Glutamatergic neuron (in vitro differentiated cells): Measurements from ENCODE around the gene UPB1. TPM values are rescaled to one million over a fixed set of nuclear protein-coding genes. Genes with fewer than 3 reads are reported as not detected.

Experiments
- DNase-seq: peaks from one replicate; pipeline ENCODE4 v3.0.0; 2022
- H3K27ac Mint-ChIP-seq: one replicate; pipeline ENCODE4 v1.8.0; 2020; ENCODE audit warnings: mild to moderate bottlenecking, mixed read lengths, inconsistent platforms; ENCODE audit not compliant: unreplicated experiment
- H3K27me3 Mint-ChIP-seq: one replicate; pipeline ENCODE4 v1.8.0; 2020; ENCODE audit warnings: mild to moderate bottlenecking, moderate library complexity, mixed read lengths, inconsistent platforms; ENCODE audit not compliant: unreplicated experiment
- H3K36me3 Mint-ChIP-seq: one replicate; pipeline ENCODE4 v1.8.0; 2020; ENCODE audit warnings: mild to moderate bottlenecking, mixed read lengths, inconsistent platforms; ENCODE audit not compliant: unreplicated experiment
- H3K4me1 Mint-ChIP-seq: one replicate; pipeline ENCODE4 v1.8.0; 2020; ENCODE audit warnings: mild to moderate bottlenecking, low read depth, mixed read lengths, inconsistent platforms; ENCODE audit not compliant: unreplicated experiment
- H3K4me3 Mint-ChIP-seq: one replicate; pipeline ENCODE4 v1.8.0; 2020; ENCODE audit warnings: mild to moderate bottlenecking, mixed read lengths, inconsistent platforms; ENCODE audit not compliant: unreplicated experiment
- H3K9me3 Mint-ChIP-seq: one replicate; pipeline ENCODE4 v1.8.0; 2020; ENCODE audit warnings: mild to moderate bottlenecking, moderate library complexity, mixed read lengths, inconsistent platforms; ENCODE audit not compliant: unreplicated experiment
- total RNA-seq: library from RNA; stranded (reverse); fragmentation: NEBNext Ultra II Directional; extraction: Animal tissue kit (Norgen Biotek cat#: 25700); gene quantifications from one replicate; pipeline ENCODE4 v1.2.1, GENCODE V29; 2021; ENCODE audit not compliant: unreplicated experiment
- TF ChIP-seq, protein P1 (sequence below): fragments of 200-600 bp; sonication (generic); IDR thresholded peaks from one replicate; pipeline ENCODE4 v1.5.0; 2021; ENCODE audit not compliant: partially characterized antibody, unreplicated experiment

The UPB1 gene
- total RNA-seq, 1 donor from 2014 or later, result 0.37 TPM

DNA sequence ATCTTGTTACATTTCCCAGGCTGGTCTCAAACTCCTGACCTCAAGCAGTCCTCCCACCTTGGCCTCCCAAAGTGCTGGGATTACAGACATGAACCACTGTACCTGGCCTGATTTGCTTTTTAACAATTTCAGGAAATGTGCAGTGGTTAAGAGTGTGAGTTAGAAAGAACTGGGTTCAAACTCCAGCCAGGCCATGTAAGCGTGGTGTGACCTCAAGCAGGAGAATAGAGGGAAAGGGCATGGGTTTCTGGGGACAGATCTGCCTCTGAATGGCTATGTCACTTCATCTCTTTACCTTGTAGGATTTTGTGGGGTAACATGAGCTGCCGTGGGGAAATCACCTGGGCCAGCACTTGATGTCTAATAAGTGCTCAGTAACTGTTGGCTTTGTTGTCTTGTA lies 69.9 kb downstream of the UPB1 start:
- no peaks in the 10 kb centered on the region for H3K9me3 Mint-ChIP-seq
- H3K27ac Mint-ChIP-seq, result no peak overlapping the region
- H3K27me3 Mint-ChIP-seq, result no peaks in the 10 kb centered on the region
- H3K4me1 Mint-ChIP-seq, result peaks cover 4% of the 10 kb centered on the region
- no peaks in the 10 kb centered on the region for H3K36me3 Mint-ChIP-seq
- H3K4me3 Mint-ChIP-seq, result no peak overlapping the region
- TF ChIP-seq, protein P1, sequence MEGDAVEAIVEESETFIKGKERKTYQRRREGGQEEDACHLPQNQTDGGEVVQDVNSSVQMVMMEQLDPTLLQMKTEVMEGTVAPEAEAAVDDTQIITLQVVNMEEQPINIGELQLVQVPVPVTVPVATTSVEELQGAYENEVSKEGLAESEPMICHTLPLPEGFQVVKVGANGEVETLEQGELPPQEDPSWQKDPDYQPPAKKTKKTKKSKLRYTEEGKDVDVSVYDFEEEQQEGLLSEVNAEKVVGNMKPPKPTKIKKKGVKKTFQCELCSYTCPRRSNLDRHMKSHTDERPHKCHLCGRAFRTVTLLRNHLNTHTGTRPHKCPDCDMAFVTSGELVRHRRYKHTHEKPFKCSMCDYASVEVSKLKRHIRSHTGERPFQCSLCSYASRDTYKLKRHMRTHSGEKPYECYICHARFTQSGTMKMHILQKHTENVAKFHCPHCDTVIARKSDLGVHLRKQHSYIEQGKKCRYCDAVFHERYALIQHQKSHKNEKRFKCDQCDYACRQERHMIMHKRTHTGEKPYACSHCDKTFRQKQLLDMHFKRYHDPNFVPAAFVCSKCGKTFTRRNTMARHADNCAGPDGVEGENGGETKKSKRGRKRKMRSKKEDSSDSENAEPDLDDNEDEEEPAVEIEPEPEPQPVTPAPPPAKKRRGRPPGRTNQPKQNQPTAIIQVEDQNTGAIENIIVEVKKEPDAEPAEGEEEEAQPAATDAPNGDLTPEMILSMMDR, result no peak
- DNase-seq, result no peak

DNA sequence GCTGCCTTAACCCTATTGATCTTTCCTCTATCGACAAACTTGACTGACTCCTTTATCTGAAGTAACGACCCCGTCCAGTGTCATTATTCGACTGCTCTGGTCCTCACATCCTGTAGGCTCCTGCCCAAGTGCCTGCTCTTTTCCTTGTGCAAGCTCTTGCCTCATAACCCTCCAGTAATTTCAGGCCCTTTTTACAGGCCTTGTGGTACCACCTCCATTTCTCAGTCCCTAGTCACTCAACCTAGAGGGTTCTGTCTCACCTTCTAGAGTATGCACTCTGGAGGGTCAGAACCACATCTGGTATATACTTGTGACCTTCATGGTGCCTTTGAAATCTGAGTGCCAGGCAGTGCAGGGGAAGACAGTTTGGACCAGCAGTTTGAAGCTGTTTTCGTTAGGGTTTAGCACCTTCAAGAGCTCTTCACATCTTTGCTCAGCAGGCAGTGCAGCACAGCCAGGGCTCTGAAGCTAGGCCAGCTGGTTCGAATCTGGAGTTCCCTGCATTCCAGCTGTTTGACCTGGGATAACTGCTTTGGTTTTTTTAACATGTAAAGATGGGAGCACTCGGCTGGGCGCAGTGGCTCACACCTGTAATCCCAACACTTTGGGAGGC lies 71.9 kb downstream of the UPB1 start:
- H3K4me3 Mint-ChIP-seq, result no peak overlapping the region
- no peak for DNase-seq
- H3K4me1 Mint-ChIP-seq, result peaks cover 4% of the 10 kb centered on the region
- H3K36me3 Mint-ChIP-seq, result no peaks in the 10 kb centered on the region
- no peaks in the 10 kb centered on the region for H3K9me3 Mint-ChIP-seq
- no peaks in the 10 kb centered on the region for H3K27me3 Mint-ChIP-seq
- TF ChIP-seq, protein P1, result no peak
- H3K27ac Mint-ChIP-seq, result peak overlapping the region; percentile 38

DNA sequence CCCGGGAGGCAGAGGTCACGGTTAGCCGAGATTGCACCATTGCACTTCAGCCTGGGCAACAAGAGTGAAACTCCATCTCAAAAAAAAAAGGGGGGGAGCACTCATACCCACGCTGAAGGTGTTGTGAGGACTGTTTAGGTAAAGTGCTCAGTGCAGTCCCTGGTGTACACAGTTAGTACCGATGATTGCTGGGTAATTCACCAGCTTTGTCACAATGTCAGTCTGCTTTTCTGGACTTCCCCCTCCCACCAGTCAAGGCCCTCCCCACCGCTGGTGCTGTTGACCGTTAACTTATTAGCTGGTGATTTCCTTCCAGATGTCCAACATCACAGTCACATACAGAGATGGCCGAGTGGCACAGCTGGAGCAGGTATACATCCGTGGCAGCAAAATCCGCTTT lies 72.5 kb downstream of the UPB1 start:
- peaks cover 4% of the 10 kb centered on the region for H3K4me1 Mint-ChIP-seq
- no peak for DNase-seq
- TF ChIP-seq, protein P1, result no peak
- no peak overlapping the region for H3K27ac Mint-ChIP-seq
- no peaks in the 10 kb centered on the region for H3K9me3 Mint-ChIP-seq
- H3K4me3 Mint-ChIP-seq, result no peak overlapping the region
- no peaks in the 10 kb centered on the region for H3K36me3 Mint-ChIP-seq
- no peaks in the 10 kb centered on the region for H3K27me3 Mint-ChIP-seq

DNA sequence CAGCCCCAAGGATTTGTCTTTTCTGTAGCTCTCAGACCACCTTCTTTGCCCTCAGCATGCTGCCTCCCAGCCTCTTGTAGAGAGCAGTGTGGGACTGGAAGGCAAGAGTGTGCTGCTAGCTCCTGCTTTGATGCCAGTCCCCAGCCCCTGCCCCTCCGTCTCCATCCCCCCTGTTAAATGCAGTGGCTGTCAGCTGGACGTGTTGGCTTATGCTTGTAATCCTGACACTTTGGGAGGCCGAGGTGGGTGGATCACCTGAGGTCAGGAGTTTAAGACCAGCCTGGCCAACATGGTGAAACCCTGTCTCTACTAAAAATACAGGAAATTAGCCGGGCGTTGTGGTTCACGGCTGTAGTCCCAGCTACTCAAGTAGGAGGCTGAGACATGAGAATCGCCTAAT lies 76.1 kb downstream of the UPB1 start:
- TF ChIP-seq, protein P1, result no peak
- Mint-ChIP-seq H3K4me1 (no peaks in the 10 kb centered on the region), H3K9me3 (peaks cover 2% of the 10 kb centered on the region), H3K4me3 (no peak overlapping the region), H3K36me3 (peaks cover 10% of the 10 kb centered on the region), H3K27ac (no peak overlapping the region), H3K27me3 (no peaks in the 10 kb centered on the region)
- no peak for DNase-seq

DNA sequence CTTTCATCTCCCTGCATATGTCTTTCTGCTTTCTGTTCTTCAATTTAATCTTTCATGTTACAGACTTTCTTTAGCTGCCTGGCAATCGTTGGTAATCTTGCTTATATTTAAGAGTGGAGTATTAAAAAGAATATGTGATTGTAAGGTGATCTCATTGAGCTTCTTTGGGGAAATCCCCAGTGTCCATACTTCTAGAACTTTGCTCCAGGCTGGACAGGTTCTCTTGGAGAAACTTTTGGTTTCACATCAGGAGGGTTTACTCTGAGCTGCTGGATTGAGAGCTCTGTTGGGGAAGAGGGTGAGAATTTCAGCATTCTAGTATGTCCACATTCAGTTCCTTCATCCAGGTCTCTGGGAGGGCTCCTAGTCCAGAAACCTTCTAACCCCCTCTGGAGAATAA lies 81.6 kb downstream of the UPB1 start:
- Mint-ChIP-seq H3K27me3 (peaks cover 2% of the 10 kb centered on the region), H3K9me3 (peaks cover 2% of the 10 kb centered on the region), H3K4me3 (no peak overlapping the region), H3K27ac (no peak overlapping the region), H3K36me3 (peaks cover 10% of the 10 kb centered on the region), H3K4me1 (no peaks in the 10 kb centered on the region)
- TF ChIP-seq, protein P1, result no peak
- DNase-seq, result no peak

Other genes starting within 250 kb of the UPB1 start
- 173 TPM for gene SPECC1L, start 224.5 kb upstream of the UPB1 start, total RNA-seq
- gene ADORA2A, start 67.7 kb upstream of the UPB1 start, total RNA-seq, result 15.9 TPM
- 64.9 TPM for gene GUCD1, start 59.8 kb downstream of the UPB1 start, total RNA-seq
- gene SNRPD3, start 60.7 kb downstream of the UPB1 start, total RNA-seq, result 86.7 TPM
- gene LRRC75B, start 97.7 kb downstream of the UPB1 start, total RNA-seq, result 63.6 TPM
- gene GGT1, start 107.9 kb downstream of the UPB1 start, total RNA-seq, result 3.1 TPM